Ishikawa (cell line): ENCODE measurements around the gene EDN1.

Experiments used
- CEBPB ChIP-seq: IDR thresholded peaks from 2 replicates; pipeline ENCODE4 v1.6.1; 2012
- CREB1 ChIP-seq: IDR thresholded peaks from 2 replicates; pipeline ENCODE4 v1.6.1; 2012; ENCODE audit warnings: low read depth
- EGR1 ChIP-seq: IDR thresholded peaks from 2 replicates; pipeline ENCODE4 v1.6.1; 2012
- RAD21 ChIP-seq: IDR thresholded peaks from 2 replicates; pipeline ENCODE4 v1.6.1; 2012; ENCODE audit warnings: low read depth
- TCF12 ChIP-seq: IDR thresholded peaks from 2 replicates; pipeline ENCODE4 v1.6.1; 2012; ENCODE audit warnings: low read depth
- TF ChIP-seq, protein P1 (sequence below): IDR thresholded peaks from 2 replicates; pipeline ENCODE4 v1.6.1; 2012; ENCODE audit warnings: low read depth, mild to moderate bottlenecking
- TF ChIP-seq, protein P2 (sequence below): IDR thresholded peaks from 2 replicates; pipeline ENCODE4 v1.6.1; 2012

DNA sequence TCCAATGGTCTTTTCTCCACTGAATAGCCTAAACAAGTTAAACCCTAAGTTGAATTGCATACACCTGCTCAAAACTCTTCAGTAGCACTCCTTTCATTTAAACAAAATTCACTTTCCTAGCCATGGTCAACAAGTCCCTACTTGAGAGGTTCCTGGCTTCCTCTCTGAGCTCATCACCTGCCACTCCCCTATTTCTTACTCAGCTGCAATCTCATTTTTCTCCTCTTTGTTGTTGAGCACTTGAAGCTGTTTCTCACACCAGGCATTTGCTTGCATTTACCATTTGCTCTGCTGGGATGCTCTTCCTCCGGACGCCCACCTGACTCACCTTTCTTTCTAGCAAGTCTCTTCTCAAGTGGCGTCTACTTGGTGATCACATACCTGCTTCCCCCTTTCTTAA is 38.5 kb downstream of the EDN1 start:
- no peak for TF ChIP-seq CEBPB
- no peak for TF ChIP-seq TCF12
- TF ChIP-seq, protein P1, sequence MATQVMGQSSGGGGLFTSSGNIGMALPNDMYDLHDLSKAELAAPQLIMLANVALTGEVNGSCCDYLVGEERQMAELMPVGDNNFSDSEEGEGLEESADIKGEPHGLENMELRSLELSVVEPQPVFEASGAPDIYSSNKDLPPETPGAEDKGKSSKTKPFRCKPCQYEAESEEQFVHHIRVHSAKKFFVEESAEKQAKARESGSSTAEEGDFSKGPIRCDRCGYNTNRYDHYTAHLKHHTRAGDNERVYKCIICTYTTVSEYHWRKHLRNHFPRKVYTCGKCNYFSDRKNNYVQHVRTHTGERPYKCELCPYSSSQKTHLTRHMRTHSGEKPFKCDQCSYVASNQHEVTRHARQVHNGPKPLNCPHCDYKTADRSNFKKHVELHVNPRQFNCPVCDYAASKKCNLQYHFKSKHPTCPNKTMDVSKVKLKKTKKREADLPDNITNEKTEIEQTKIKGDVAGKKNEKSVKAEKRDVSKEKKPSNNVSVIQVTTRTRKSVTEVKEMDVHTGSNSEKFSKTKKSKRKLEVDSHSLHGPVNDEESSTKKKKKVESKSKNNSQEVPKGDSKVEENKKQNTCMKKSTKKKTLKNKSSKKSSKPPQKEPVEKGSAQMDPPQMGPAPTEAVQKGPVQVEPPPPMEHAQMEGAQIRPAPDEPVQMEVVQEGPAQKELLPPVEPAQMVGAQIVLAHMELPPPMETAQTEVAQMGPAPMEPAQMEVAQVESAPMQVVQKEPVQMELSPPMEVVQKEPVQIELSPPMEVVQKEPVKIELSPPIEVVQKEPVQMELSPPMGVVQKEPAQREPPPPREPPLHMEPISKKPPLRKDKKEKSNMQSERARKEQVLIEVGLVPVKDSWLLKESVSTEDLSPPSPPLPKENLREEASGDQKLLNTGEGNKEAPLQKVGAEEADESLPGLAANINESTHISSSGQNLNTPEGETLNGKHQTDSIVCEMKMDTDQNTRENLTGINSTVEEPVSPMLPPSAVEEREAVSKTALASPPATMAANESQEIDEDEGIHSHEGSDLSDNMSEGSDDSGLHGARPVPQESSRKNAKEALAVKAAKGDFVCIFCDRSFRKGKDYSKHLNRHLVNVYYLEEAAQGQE, result no peak
- TF ChIP-seq EGR1, result no peak
- no peak for TF ChIP-seq CREB1
- TF ChIP-seq, protein P2, sequence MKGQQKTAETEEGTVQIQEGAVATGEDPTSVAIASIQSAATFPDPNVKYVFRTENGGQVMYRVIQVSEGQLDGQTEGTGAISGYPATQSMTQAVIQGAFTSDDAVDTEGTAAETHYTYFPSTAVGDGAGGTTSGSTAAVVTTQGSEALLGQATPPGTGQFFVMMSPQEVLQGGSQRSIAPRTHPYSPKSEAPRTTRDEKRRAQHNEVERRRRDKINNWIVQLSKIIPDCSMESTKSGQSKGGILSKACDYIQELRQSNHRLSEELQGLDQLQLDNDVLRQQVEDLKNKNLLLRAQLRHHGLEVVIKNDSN, result no peak
- TF ChIP-seq RAD21, result no peak
